Naive B cell (primary cell): Measurements from ENCODE around the gene SMAD5. TPM values are rescaled to one million over a fixed set of nuclear protein-coding genes. Genes with fewer than 3 reads are reported as not detected.

Experiments used
- ATAC-seq, 2 donors: fragments of 150-1000 bp; cut with Tn5 transposase; 2 replicates each; pipeline ENCODE4 v1.10.0; 2021; ENCODE audit warnings: low read depth in 2 of 2, mild to moderate bottlenecking in 2 of 2, moderate library complexity in 2 of 2
- DNase-seq: peaks from one replicate; pipeline ENCODE4 v3.0.0; 2022
- H3K27ac Mint-ChIP-seq, 6 donors: one replicate each; pipeline ENCODE4 v1.8.0; 2020 to 2022; ENCODE audit warnings: mild to moderate bottlenecking in 6 of 6, mixed read lengths in 6 of 6, moderate library complexity in 5 of 6, inconsistent platforms in 2 of 6
- H3K27me3 Mint-ChIP-seq, 3 donors: one replicate each; pipeline ENCODE4 v1.8.0; 2021 to 2022; ENCODE audit warnings: mixed read lengths in 3 of 3, mild to moderate bottlenecking in 1 of 3
- H3K36me3 Mint-ChIP-seq, 2 donors: one replicate each; pipeline ENCODE4 v1.8.0; 2020 to 2022; ENCODE audit warnings: mixed read lengths in 2 of 2, inconsistent platforms in 1 of 2, mild to moderate bottlenecking in 1 of 2
- H3K4me1 Mint-ChIP-seq, 3 donors: one replicate each; pipeline ENCODE4 v1.8.0; 2020 to 2022; ENCODE audit warnings: mixed read lengths in 3 of 3, inconsistent platforms in 1 of 3, mild to moderate bottlenecking in 1 of 3, moderate library complexity in 1 of 3
- H3K4me3 Mint-ChIP-seq, 8 donors: one replicate each; pipeline ENCODE4 v1.8.0; 2020 to 2022; ENCODE audit warnings: mild to moderate bottlenecking in 8 of 8, mixed read lengths in 8 of 8, moderate library complexity in 8 of 8, inconsistent platforms in 2 of 8
- H3K9me3 Mint-ChIP-seq, 7 donors: one replicate each; pipeline ENCODE4 v1.8.0; 2020 to 2022; ENCODE audit warnings: mixed read lengths in 7 of 7, mild to moderate bottlenecking in 5 of 7, inconsistent platforms in 2 of 7, moderate library complexity in 1 of 7
- polyA plus RNA-seq, 6 donors: library from polyadenylated mRNA; unstranded; fragments of 300-500 nt; fragmentation: Illumina TruSeq; gene quantifications; one replicate each; pipeline ENCODE4 v1.2.3, GENCODE V29; 2021; ENCODE audit warnings: low read depth in 6 of 6

Gene SMAD5
- polyA plus RNA-seq, 6 donors from 2014 or later, result 18.8 to 29.3 (median 23.9) TPM

- no peak for ATAC-seq
- Mint-ChIP-seq H3K27ac (peak overlapping the region in 1 of 6 donors; percentile 34), H3K27me3 (peaks cover 6 to 13% (median 8%) of the 10 kb centered on the region in 3 donors)
Measured at GRCh38 chr5:136185974-136186665, 53.5 kb downstream of the SMAD5 start.

DNA sequence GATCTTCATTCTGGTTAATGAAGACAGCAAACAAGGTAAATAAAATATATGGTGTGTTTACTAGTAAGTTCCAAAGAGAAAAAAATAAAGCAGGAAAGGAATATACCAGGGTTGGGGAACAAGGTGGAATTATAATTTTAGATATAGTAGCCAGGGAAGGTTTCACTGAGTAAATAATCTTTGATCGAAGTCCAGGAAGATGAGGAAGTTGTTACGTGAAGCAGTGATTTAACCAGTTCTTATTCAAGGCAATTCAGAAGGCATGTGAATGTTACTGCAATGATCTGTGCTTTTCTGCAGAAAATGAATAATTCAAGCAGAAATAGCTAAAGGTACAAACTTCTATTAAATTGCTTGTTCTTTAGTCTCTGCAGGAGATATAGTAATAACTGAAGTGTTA, 54.2 kb downstream of the SMAD5 start:
- Mint-ChIP-seq H3K4me1 (peaks cover 0 to 8% (median 6%) of the 10 kb centered on the region in 3 donors), H3K4me3 (no peak overlapping the region), H3K36me3 (peaks cover 21 to 25% of the 10 kb centered on the region in 2 donors), H3K27me3 (peaks cover 13 to 15% (median 13%) of the 10 kb centered on the region in 3 donors), H3K9me3 (peaks cover 0 to 7% (median 0%) of the 10 kb centered on the region in 7 donors), H3K27ac (no peak overlapping the region)
- ATAC-seq (no peak), DNase-seq (no peak)

More at GRCh38 chr5:136185974-136186665, 53.5 kb downstream of the SMAD5 start:
- Mint-ChIP-seq H3K4me3 (no peak overlapping the region), H3K9me3 (peaks cover 0 to 7% (median 0%) of the 10 kb centered on the region in 7 donors), H3K4me1 (peaks cover 0 to 4% (median 0%) of the 10 kb centered on the region in 3 donors), H3K36me3 (peaks cover 21 to 25% of the 10 kb centered on the region in 2 donors)
- DNase-seq, result no peak

DNA sequence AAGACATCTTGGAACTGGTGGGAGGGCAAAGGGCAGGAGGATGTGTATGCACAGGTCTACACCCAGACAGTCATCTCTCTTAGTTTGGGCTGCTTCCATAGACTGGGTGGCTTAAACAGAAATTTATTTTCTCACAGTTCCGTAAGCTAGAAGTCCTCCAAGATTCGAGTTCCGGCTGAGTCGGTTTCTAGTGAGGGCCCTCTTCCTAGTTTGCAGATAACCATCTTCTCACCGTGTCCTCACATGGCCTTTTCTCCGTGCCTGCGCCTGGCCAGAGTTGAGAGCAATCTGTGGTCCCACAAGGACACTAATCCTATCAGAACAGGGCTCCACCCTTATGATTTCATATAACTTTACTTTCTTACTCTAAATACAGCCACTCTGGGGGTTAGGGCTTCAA, 56.2 kb downstream of the SMAD5 start:
- Mint-ChIP-seq H3K9me3 (peaks cover 0 to 7% (median 0%) of the 10 kb centered on the region in 7 donors), H3K27me3 (peaks cover 16 to 31% (median 26%) of the 10 kb centered on the region in 3 donors), H3K4me1 (peaks cover 0 to 12% (median 9%) of the 10 kb centered on the region in 3 donors), H3K27ac (peak overlapping the region in 1 of 6 donors; percentile 64), H3K36me3 (peaks cover 21 to 25% of the 10 kb centered on the region in 2 donors), H3K4me3 (no peak overlapping the region)
- ATAC-seq, result no peak
- DNase-seq, result no peak

- no peak overlapping the region for H3K4me3 Mint-ChIP-seq
- H3K4me1 Mint-ChIP-seq, result peaks cover 0 to 12% (median 12%) of the 10 kb centered on the region in 3 donors
- ATAC-seq (no peak), DNase-seq (no peak)
- H3K27me3 Mint-ChIP-seq, result peaks cover 25 to 45% (median 39%) of the 10 kb centered on the region in 3 donors
- peaks cover 21 to 25% of the 10 kb centered on the region in 2 donors for H3K36me3 Mint-ChIP-seq
- peaks cover 0 to 7% (median 0%) of the 10 kb centered on the region in 7 donors for H3K9me3 Mint-ChIP-seq
- no peak overlapping the region for H3K27ac Mint-ChIP-seq
Measured at GRCh38 chr5:136190091-136190720, 57.6 kb downstream of the SMAD5 start.

DNA sequence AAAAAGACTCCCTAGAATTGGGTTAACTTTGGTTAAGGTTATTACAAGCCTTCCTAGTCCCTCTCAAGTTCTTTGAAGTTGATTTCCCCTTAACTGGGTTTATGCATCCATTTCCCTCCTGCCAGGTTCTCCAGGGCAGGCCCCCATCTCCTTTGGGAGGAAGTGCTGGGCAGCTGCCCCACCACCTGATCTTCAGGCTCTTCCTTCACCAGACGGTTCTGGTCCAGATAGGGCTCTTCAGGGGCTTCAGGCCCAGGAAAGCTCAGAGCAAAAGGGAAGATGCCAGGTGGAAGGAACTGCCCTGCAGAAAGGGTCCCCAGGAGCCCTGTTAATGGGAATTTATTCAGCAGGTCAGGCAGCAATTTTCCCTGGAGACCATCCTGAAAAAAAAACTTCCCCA, 58.3 kb downstream of the SMAD5 start:
- no peak overlapping the region for H3K27ac Mint-ChIP-seq
- peaks cover 26 to 52% (median 46%) of the 10 kb centered on the region in 3 donors for H3K27me3 Mint-ChIP-seq
- peaks cover 21 to 25% of the 10 kb centered on the region in 2 donors for H3K36me3 Mint-ChIP-seq

DNA sequence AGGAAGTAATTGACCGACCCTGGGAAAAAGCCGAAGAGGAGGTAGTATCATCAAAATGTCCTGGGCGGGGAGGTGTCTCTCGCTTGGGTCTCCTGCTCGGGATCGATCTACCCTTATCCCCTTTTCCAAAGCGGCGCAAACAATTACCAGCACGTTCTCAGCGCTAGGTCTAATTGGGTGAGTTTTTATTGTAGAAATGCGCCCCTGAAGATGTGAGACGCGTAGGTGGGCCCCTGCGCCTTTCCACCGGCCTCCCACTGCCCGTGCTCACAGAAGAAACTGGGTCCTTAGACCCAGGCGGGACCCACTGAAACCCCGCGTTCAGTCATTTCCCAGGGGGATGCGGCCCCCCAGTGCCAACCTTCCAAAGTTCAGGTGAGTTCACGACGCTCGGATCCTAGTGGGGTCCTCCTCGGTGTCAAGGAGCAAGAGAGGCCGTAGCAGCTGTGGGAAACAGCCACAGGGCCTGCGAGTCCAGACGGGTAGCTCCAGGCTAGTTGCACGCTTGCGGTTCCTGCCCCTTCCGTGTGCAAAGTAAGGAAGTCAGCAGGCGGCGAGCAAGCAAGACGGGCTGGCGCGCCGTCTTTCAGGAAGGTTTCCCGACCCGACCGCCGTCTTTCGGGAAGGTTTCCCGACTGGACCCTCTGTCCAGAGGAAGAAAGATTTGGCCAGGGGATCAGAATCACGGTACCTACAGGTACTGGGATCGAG, 58.8 kb downstream of the SMAD5 start:
- ATAC-seq (no peak), DNase-seq (no peak)
- Mint-ChIP-seq H3K4me1 (peaks cover 0 to 12% (median 12%) of the 10 kb centered on the region in 3 donors), H3K9me3 (peaks cover 0 to 7% (median 0%) of the 10 kb centered on the region in 7 donors), H3K36me3 (peaks cover 19 to 25% of the 10 kb centered on the region in 2 donors), H3K4me3 (peak overlapping the region in 3 of 8 donors; percentile 8 to 48 (median 10)), H3K27me3 (peaks cover 30 to 57% (median 52%) of the 10 kb centered on the region in 3 donors), H3K27ac (no peak overlapping the region)

More for the DNA sequence above, 58.3 kb downstream of the SMAD5 start:
- ATAC-seq, result no peak
- Mint-ChIP-seq H3K9me3 (peaks cover 0 to 7% (median 0%) of the 10 kb centered on the region in 7 donors), H3K4me1 (peaks cover 0 to 12% (median 12%) of the 10 kb centered on the region in 3 donors), H3K4me3 (no peak overlapping the region)
- no peak for DNase-seq

- peaks cover 0 to 12% (median 12%) of the 10 kb centered on the region in 3 donors for H3K4me1 Mint-ChIP-seq
- peaks cover 34 to 63% (median 58%) of the 10 kb centered on the region in 3 donors for H3K27me3 Mint-ChIP-seq
- ATAC-seq (no peak), DNase-seq (no peak)
- H3K4me3 Mint-ChIP-seq, result peak overlapping the region in 2 of 8 donors; percentile 10 to 51
- H3K27ac Mint-ChIP-seq, result no peak overlapping the region
- peaks cover 13 to 19% of the 10 kb centered on the region in 2 donors for H3K36me3 Mint-ChIP-seq
- peaks cover 0 to 7% (median 0%) of the 10 kb centered on the region in 7 donors for H3K9me3 Mint-ChIP-seq
Measured at GRCh38 chr5:136192015-136192525, 59.4 kb downstream of the SMAD5 start.

DNA sequence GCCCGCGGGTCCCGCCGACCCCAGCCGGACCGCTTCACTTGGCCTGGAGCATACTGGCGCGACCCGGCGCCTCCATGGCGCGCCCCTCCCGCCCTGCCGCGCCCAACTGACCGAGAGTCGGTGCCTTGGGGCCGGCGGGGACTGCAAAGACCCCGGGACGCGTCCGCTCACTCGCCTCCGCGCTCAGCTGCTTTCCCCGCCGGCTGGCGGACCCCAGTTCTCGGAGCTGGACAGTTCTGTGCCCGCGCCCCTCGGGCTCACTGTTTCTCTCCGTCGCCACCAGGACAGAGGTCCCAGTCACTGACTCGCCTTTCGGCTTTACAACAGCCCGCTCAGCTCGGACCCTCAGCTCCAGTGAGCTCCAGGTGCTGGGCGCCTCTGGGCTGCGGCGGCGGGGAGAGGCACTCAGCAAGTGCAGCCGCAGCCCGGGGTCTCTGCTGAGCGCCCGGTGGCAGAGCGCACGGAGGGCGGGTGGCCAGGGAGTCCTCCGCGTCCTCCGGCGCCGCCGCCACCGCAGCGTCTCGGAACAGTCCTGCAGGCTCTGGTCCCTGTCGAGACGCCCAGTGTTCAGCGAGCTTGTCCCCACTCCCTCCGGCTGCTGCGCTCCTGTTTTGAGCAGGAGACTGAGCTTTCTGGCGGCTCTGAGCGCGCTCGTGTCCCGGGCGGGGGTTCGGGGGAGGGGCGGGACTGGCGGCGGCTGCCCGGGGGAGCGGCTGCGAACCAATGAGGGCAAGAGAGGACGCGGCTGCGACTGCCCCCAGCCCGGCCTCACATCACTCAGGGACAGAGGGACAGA, 60.1 kb downstream of the SMAD5 start, which contains the start of gene SMIM32:
TSS of gene SMIM32 (minus strand) at position 637 of the 796 bp plus-strand sequence. CDS start 638 bp downstream, outside the sequence.
- peaks cover 0 to 12% (median 10%) of the 10 kb centered on the region in 3 donors for H3K4me1 Mint-ChIP-seq
- DNase-seq (no peak), ATAC-seq (no peak)
- peaks cover 0 to 2% (median 0%) of the 10 kb centered on the region in 7 donors for H3K9me3 Mint-ChIP-seq
- no peak within 1 kb of the TSS for H3K27ac Mint-ChIP-seq
- peak within 1 kb of the TSS in 2 of 8 donors; percentile 47 to 51 for H3K4me3 Mint-ChIP-seq
- H3K27me3 Mint-ChIP-seq, result peaks cover 40 to 70% (median 63%) of the 10 kb centered on the region in 3 donors
- H3K36me3 Mint-ChIP-seq, result peaks cover 7 to 14% of the 10 kb centered on the region in 2 donors

DNA sequence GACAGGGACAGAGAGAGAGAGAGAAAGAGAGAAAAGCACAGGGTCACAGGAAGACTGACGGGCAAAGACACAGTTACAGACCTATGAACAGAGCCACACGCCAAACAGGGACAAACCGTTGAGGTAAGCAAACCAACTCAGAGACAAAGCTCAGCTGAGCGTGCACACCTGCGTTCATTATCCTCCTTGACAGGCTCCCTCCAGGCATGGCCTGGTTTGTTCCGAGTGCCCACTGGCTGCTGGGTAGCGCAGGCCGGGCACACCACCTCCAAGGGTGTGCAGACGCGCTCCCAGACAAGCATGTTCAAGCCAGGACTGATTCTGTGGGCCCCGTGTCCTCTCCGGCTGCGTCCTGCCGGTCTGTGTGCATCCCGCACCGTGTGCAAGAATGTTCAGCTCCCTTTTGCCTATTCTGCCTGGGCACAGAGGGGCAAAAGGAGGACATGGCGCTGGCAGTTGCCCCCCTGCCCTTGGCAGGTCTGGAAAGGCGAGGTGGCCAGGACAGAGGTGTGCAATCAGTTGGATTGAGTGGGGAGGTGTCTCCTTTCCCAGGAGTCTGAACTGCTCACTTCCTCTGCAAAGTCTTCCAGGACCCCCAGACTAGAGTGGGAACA, 60.8 kb downstream of the SMAD5 start:
- no peak for DNase-seq
- no peaks in the 10 kb centered on the region for H3K9me3 Mint-ChIP-seq
- H3K27me3 Mint-ChIP-seq, result peaks cover 41 to 70% (median 64%) of the 10 kb centered on the region in 3 donors
- peaks cover 0 to 7% of the 10 kb centered on the region in 2 donors for H3K36me3 Mint-ChIP-seq
- no peak overlapping the region for H3K27ac Mint-ChIP-seq
- no peak for ATAC-seq
- peak overlapping the region in 1 of 8 donors; percentile 47 for H3K4me3 Mint-ChIP-seq
- peaks cover 0 to 12% (median 8%) of the 10 kb centered on the region in 3 donors for H3K4me1 Mint-ChIP-seq

DNA sequence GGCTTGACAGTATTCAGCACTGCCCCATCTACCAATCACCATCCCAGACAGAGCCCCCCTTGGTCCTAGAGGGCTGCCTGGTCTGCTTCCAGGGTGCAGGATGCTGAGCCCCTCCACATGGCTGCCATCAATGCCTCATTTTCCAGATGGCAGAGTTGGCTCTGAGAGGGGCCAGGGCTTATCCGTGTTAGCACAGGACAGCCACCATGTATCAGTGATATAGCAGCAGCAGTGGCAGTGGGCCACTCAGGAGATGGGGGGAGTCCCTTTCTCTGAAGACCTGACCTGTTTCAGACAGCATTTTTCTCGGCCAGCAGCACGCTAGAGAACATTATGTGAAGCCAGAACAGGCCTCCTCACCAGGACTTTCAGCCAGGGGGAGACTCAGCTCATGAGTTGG, 61.9 kb downstream of the SMAD5 start:
- peaks cover 0 to 12% (median 8%) of the 10 kb centered on the region in 3 donors for H3K4me1 Mint-ChIP-seq
- DNase-seq, result no peak
- H3K36me3 Mint-ChIP-seq, result no peaks in the 10 kb centered on the region
- H3K4me3 Mint-ChIP-seq, result no peak overlapping the region
- no peak overlapping the region for H3K27ac Mint-ChIP-seq
- H3K9me3 Mint-ChIP-seq, result no peaks in the 10 kb centered on the region
- ATAC-seq, result no peak
- peaks cover 41 to 80% (median 76%) of the 10 kb centered on the region in 3 donors for H3K27me3 Mint-ChIP-seq

- peaks cover 0 to 11% (median 8%) of the 10 kb centered on the region in 3 donors for H3K4me1 Mint-ChIP-seq
- peak overlapping the region in 1 of 6 donors; percentile 62 for H3K27ac Mint-ChIP-seq
- no peaks in the 10 kb centered on the region for H3K9me3 Mint-ChIP-seq
- H3K4me3 Mint-ChIP-seq, result peak overlapping the region in 1 of 8 donors; percentile 16
- ATAC-seq (no peak), DNase-seq (no peak)
- peaks cover 28 to 81% (median 79%) of the 10 kb centered on the region in 3 donors for H3K27me3 Mint-ChIP-seq
- no peaks in the 10 kb centered on the region for H3K36me3 Mint-ChIP-seq
Measured at GRCh38 chr5:136195971-136196820, 63.6 kb downstream of the SMAD5 start.
